ENCODE data around the gene RFTN1.

DNA sequence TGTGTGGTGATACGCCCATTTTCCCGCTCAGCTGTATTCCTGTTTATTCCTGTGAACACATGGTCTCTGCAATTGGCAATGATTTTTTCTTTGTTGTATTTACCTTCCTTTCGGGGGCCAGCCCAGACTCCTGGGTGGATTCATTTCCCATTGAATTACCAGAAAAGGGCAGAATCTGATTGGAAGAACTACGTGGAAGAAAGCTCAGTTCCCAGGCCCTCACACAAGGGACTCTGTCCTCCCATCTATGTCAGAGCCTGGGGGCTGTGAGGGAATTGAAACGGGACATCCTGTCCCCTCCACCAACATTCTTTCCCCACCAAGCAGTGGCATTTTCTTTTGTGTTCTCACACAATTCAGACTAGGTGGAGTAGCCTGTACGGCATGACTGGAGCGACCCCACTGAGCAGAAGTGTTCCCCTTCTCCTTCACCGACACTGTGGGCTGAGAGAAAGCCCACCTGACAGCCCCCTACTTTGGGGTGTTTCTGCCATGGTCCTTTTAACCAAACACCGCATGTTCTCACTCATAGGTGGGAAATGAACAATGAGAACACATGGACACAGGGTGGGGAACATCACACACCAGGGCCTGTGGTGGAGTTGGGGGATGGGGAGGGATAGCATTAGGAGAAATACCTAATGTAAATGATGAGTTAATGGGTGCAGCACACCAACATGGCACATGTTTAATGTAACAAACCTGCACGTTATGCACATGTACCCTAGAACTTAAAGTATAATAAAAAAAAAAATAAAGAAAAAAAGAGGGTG lies 32.1 kb upstream of the RFTN1 start:
- TF ChIP-seq, protein P1, sequence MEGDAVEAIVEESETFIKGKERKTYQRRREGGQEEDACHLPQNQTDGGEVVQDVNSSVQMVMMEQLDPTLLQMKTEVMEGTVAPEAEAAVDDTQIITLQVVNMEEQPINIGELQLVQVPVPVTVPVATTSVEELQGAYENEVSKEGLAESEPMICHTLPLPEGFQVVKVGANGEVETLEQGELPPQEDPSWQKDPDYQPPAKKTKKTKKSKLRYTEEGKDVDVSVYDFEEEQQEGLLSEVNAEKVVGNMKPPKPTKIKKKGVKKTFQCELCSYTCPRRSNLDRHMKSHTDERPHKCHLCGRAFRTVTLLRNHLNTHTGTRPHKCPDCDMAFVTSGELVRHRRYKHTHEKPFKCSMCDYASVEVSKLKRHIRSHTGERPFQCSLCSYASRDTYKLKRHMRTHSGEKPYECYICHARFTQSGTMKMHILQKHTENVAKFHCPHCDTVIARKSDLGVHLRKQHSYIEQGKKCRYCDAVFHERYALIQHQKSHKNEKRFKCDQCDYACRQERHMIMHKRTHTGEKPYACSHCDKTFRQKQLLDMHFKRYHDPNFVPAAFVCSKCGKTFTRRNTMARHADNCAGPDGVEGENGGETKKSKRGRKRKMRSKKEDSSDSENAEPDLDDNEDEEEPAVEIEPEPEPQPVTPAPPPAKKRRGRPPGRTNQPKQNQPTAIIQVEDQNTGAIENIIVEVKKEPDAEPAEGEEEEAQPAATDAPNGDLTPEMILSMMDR (conservative IDR thresholded peaks at IDR 0.05 in 1 of 2, IDR thresholded peaks at IDR 0.05 in 1 of 2; ENCODE audit: low read depth in 1 of 2, low read length in 2 of 2), result no peak
- TF ChIP-seq EZH2 (IDR thresholded peaks at IDR 0.05; ENCODE audit: low read length, missing control alignments), result no peak
